Epidermal melanocyte (primary cell): ENCODE results near the gene MRPL20.
A peak's percentile ranks its signal among the peaks of the same experiment; 100 is the strongest.
"Not testable (repeated sequence)": the region's sequence is repeated elsewhere in the genome, so short reads cannot be mapped to it uniquely, and the experiment has no call there.

ENCODE experiments used
- DNase-seq: peaks from one replicate; pipeline ENCODE4 v3.0.0; 2011; ENCODE audit warnings: low spot score; ENCODE audit not compliant: insufficient read length

Gene MRPL20

DNA sequence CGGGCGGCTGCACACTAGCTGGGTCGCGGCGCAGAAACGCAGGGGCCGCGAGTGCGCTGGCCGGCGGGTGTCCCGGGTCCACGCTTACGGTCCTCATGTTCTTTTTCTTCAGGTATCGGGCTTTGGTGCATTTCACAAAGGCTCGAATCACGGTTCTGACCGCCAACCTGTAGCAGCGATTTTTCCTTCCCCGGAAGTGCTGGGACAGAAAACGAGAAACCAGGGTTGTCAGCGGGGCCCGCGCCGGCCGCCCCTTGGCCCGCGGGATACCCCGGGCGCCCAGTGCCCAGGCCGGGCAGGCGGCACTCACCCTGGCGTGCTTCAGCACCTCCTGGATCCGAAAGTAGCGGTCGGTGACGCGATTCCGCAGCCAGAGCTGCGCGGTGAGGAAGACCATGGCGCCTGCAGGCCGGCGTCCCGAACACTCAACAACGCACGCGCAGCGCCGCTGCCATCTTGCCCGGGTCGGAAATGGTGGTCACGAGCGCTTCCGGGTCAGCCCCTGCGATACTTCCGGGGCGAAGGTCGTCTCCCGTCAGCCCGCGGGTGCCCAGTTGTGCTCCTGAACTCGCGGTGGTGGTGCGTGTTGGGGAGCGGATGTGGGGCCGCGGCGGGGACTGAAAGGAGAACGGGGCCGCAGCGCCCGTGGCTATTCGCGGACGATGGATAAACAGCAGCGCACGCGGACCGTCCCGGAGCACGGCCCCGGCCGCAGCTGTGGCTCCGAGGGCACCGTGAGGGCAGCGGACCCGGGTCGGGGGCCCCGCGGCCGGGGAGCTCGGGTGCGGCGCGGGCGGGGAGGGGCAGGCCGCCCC is at the start of gene MRPL20:
MRPL20 (minus strand) TSS at position 473 of the 815 bp plus-strand sequence; CDS start at position 397, 76 bp downstream.
- DNase-seq = peak; percentile 98

DNA sequence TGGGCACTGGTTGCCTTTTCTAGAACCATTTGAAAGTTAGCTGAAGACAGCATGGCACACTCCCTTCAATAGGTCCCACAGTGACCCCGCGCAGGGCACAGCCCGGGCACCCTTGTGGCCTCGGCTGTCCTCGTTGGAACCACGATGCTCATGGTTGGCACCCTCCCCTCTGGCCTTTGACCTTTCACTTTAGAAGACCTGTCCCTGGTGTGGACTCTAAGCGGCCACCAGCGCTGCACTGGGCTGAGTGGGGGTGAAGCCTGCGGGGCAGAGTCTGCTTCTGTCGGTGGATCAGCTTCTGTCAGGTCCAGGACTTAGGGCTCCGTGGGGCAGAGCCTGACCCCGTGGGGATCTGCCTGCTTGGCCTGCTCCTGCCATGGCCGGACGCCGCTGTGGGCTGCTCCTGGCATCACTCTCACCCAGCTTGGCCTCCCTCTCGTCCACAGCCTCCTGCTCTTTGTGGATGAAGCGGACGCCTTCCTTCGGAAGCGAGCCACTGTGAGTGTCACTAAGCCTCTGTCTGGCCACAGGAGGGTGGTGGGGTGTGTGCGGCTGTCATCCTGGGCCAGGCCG is 49.7 kb upstream of the MRPL20 start:
- not testable (repeated sequence) for DNase-seq

- DNase-seq = not testable (repeated sequence)
Observed at GRCh38 chr1:1455934-1456333, 48.8 kb upstream of the MRPL20 start.

DNA sequence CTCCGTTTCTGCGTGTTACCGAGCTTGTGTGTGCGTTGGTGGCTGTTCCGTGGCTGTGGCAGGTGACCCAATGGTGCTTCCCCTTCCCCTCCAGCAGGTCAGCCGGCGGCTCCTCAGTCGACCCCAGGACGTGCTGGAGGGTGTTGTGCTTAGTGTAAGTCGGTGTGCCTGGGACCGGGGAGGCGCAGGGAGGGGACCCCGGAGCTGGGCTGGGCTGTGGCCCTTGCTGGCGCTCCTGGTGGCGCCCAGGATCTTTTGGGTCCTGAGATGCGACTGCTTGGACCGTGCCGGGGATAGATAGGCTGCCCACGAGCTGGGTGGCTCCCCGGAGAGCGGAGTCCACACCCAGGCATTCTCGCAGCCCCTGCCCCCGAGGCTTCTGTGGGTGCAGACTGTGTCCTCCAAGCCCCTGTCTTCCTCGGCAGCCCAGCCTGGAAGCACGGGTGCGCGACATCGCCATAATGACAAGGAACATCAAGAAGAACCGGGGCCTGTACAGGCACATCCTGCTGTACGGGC is 48.3 kb upstream of the MRPL20 start:
- no peak for DNase-seq

- DNase-seq = not testable (repeated sequence)
Observed at GRCh38 chr1:1454286-1455056, 47.4 kb upstream of the MRPL20 start.

- DNase-seq = no peak
Observed at GRCh38 chr1:1452882-1453281, 45.8 kb upstream of the MRPL20 start.

DNA sequence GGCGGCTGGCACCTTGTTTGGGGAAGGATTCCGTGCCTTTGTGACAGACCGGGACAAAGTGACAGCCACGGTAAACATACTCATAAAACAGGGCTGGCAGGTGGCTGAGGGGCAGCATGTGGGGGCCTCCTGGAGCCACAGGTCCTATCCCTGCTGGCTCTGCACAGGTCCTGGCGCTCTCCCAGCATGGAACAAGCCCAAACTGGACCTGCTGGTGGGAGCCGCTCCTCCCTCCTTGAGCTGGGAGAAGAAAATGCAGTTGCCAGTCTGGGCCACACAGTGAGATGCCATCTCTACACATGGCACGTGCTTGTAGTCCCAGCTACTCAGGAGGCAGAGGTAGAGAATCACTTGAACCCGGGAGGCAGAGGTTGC is 45.3 kb upstream of the MRPL20 start:
- DNase-seq = not testable (repeated sequence)

DNA sequence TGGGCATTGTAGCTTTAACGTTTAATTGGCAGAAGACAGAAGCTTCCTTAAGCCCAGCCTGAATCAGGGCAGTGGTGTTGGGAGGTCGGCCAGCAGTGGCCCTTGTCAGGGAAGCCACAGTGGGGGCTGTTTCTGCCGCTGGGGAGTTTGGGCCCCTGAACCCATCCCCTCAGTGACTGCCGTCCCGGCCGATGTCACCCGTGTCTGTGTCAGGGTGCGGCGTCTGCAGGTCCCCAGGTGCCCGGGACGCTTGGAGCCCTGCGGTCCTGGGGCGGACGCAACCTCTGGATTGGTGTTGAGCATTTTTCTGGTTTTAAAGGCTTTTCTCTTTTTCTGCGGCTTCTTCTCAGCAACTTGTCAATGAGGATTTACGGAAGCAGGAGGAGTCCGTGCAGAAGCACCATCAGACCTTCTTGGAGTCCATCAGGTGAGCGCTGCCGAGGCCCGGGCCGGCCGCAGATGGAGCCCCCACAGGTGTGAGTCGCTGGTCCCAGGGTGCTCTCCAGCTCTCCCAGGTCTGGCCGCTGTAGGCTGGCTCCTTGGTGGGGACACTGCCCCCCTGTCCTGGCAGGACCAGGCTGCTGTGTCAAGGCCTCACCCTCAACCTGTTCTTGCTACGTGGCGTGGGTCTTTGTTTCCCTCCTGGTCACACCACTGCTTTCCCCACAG is 44.7 kb upstream of the MRPL20 start:
- no peak for DNase-seq

- not testable (repeated sequence) for DNase-seq
Observed at GRCh38 chr1:1450616-1451015, 43.5 kb upstream of the MRPL20 start.

GRCh38 chr1:1449099-1449739 is 42.1 kb upstream of the MRPL20 start, which contains the start of gene ATAD3C:
TSS of gene ATAD3C (plus strand) at chr1:1449689. CDS start at chr1:1450684, 995 bp downstream.
- no peak for DNase-seq

GRCh38 chr1:1446631-1447030 is 39.5 kb upstream of the MRPL20 start:
- not testable (repeated sequence) for DNase-seq

- no peak for DNase-seq
Observed at GRCh38 chr1:1442069-1442770, 35.1 kb upstream of the MRPL20 start.

DNA sequence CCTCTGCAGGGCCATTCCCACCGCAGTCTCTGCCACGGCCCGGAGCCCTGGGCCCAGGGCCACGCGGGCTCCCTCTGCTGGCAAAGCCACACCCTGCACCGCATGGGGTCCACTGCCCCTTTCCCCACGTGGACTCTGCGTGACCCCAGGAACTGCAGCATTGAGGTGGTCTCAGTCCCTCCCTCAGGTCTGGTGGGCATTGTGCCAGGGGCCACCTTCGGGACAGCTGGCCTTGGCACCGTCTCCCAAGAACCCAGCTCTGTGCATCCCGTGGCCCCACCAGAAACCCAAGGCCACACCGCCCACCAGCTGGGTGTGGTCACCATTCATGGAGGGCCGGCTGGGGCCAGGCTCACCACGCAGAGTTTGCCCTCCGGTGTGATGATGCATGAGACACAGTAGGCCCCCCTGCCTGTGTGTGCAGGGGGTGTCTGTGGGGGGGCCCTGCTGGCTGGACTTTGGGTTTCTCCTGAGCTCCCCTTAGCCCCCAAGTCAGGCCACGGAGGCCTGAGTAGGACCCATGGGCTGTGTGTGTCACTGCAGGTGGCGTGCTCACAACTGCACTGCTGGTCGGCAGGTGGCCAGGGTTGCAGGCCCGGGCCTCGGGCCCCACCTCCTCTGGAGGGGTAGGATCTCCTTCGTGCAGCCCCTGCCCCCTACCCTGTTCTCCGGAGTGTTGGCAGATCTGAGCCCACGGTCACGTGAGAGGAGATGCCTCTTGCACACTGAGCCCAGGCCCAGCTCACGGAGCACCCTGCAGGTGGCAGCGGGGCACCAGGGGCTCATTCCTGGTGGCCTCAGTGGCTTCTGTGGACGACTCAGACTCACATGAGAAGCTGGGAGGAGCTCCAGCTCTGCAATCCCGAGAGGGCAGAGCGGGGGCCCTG is 34.2 kb upstream of the MRPL20 start:
- DNase-seq = peak; percentile 96

- DNase-seq = no peak
Observed at GRCh38 chr1:1440262-1441001, 33.3 kb upstream of the MRPL20 start.

DNA sequence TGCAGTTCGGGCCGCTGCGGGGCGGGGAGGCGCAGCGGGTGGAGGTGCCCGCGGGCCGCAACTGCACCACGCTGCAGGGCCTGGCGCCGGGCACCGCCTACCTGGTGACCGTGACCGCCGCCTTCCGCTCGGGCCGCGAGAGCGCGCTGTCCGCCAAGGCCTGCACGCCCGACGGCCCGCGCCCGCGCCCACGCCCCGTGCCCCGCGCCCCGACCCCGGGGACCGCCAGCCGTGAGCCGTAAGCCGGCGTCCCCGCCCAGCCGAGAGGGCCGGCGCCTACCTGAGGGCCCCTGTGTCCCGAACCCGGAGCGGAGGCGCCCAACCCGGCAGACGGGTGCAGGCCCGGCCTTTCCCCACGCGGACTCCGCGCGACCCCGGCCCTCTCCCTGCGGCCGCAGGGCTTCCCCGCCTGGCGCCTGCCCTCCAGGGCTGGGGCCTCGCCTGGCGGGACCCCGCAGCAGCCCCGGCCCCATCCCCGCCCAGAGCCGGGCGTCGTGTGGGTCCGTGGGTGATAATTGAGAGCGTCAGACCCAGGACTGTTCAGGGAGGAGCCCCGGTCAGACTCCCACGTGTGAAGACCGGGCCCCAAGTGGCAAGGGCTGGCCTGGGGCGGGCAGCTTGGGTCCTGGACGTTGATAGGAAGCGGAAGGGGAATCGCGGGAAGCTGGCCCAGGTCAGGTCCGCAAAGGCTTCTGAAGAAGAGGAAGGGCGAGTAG is 32.6 kb upstream of the MRPL20 start:
- no peak for DNase-seq

DNA sequence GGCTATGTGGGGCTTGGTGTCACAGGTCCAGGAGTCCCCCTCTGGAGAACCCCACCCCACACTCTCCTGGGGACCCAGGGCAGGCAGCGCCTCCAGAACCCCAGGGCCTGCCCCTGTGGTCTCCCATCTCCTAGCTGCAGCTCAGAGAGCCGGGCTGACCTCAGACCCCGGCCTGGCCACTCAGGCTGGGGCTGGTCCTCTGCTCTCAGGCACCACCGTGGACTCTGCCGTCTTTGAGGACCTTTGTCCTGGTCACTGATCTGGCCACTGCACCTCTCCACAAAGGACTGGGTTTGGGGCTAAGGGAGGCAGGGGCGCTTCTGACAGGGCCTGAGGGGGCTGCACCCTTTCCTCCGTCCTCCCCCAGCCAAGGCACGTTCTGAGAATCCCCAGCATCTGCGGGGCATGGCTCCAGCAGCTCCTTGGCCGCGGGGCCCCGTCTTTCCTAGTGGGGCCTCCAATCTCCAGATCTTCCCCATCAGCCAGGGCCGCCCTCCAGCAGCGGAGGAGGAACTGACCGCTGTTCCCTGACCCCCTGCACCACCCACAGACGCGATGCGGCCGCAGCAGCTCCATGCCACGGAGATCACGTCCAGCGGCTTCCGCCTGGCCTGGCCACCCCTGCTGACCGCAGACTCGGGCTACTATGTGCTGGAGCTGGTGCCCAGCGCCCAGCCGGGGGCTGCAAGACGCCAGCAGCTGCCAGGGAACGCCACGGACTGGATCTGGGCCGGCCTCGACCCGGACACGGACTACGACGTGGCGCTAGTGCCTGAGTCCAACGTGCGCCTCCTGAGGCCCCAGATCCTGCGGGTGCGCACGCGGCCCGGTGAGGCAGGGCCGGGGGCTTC is 31.7 kb upstream of the MRPL20 start:
- DNase-seq = peak; percentile 16

DNA sequence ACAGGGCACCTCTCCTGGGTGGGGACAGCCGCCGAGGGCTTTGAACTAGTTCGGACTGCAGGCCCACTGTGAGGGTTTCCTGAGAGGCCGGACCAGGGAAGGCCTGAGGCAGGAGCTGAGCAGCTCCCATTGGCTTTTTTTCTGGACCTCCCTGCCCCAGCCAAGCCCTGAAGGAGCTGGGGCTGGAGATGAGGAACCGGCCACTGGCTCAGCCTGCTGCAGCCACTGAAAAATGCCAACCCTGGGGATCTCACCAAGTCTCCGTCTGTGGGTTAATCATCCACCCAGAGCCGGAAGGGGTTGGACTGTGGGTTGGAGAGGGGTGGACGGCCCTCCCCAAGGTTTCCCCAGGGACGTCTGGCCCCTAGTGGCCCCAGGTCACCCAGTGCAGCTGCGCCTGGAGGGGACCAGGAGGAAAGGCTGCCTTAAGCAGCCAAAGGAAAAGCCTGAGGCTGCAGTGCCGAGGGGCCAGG is 30.8 kb upstream of the MRPL20 start:
- DNase-seq = peak; percentile 25
